HCT116 (cell line): ENCODE data around the gene MFAP2. TPM values are rescaled to one million over a fixed set of nuclear protein-coding genes. Genes with fewer than 3 reads are reported as not detected.

Experiments used
- ATAC-seq: fragments of 200-7000 bp; cut with Tn5 transposase; 2 replicates; pipeline ENCODE4 v1.9.1; 2020; ENCODE audit warnings: mild to moderate bottlenecking, moderate library complexity
- BruUV-seq: library from RNA; stranded (reverse); fragments of 400-500 nt; replicated peaks from 2 replicates; lab custom pipeline; 2021; lab: Mats Ljungman, UMichigan
- CTCF ChIA-PET: fragments of 300-600 bp; sonication (Branson Sonifier 250); formaldehyde crosslinking; loops from one replicate; lab custom pipeline; 2021; ENCODE audit warnings: antibody characterized with exemption; lab: Charles Lee
- POLR2A ChIA-PET: fragments of 300-600, 350-600 bp; sonication (Branson Sonifier 250); formaldehyde crosslinking; loops from one replicate; lab custom pipeline; 2021; ENCODE audit warnings: antibody characterized with exemption; lab: Charles Lee
- RAD21 ChIA-PET, 2 experiments: fragments of 300-600 bp; sonication (Branson Sonifier 250); formaldehyde crosslinking; loops; one replicate each; lab custom pipeline; 2023; ENCODE audit warnings: low total read pairs in 2 of 2; ENCODE audit not compliant: uncharacterized antibody in 2 of 2, unreplicated experiment in 2 of 2, low non-redundant PET in 1 of 2; lab: Charles Lee
- DNase-seq: peaks from one replicate; pipeline ENCODE4 v3.0.0-alpha.2; 2010; ENCODE audit warnings: low read depth, low spot score
- H2AFZ ChIP-seq: fragments of 200-600 bp; shearing (Covaris generic), sonication (generic); 2 replicates; pipeline ENCODE4 v1.6.1; 2017; ENCODE audit warnings: low read depth, mixed run types, mixed read lengths, antibody characterized with exemption, low read length; ENCODE audit not compliant: poor library complexity, severe bottlenecking
- H3K27ac ChIP-seq: 2 replicates; pipeline ENCODE4 v1.5.1; 2012; ENCODE audit warnings: low read depth, low read length
- H3K27me3 ChIP-seq: fragments of 200-600 bp; sonication (generic); 2 replicates; pipeline ENCODE4 v1.6.1; 2016; ENCODE audit warnings: mixed run types, low read length, mixed read lengths; ENCODE audit not compliant: insufficient read depth
- H3K36me3 ChIP-seq, 2 experiments: fragments of 200-500 bp in 1 of 2; fragments of 200-600 bp in 1 of 2; sonication (Bioruptor generic) in 1 of 2; sonication (generic) in 1 of 2; 2 replicates each; pipeline versions ENCODE4 v1.5.1 to v1.6.1; 2014 to 2016; ENCODE audit warnings: low read length in 2 of 2, inconsistent platforms in 1 of 2, mixed read lengths in 1 of 2, mixed run types in 1 of 2; ENCODE audit not compliant: insufficient read depth in 2 of 2, control insufficient read depth in 1 of 2
- H3K4me1 ChIP-seq, 2 experiments: fragments of 200-600 bp in 1 of 2; sonication (generic) in 1 of 2; 2 replicates each; pipeline versions ENCODE4 v1.5.1 to v1.6.1; 2012 to 2017; ENCODE audit warnings: low read length in 2 of 2, inconsistent platforms in 1 of 2, mild to moderate bottlenecking in 1 of 2, mixed read lengths in 1 of 2, mixed run types in 1 of 2, moderate library complexity in 1 of 2; ENCODE audit not compliant: insufficient read depth in 2 of 2, control insufficient read depth in 1 of 2
- H3K4me2 ChIP-seq: fragments of 200-600 bp; sonication (generic); 2 replicates; pipeline ENCODE4 v1.6.1; 2017; ENCODE audit warnings: mixed run types, low read length, mixed read lengths
- H3K4me3 ChIP-seq, 2 experiments: fragments of 200-600 bp in 1 of 2; sonication (generic) in 1 of 2; replicated peaks in 1 of 2; 2 replicates each; pipeline ENCODE4 v1.5.1; 2011 to 2016; ENCODE audit warnings: low read length in 2 of 2, control low read depth in 1 of 2, low read depth in 1 of 2, mild to moderate bottlenecking in 1 of 2, mixed read lengths in 1 of 2, mixed run types in 1 of 2
- H3K79me2 ChIP-seq: fragments of 200-600 bp; sonication (generic); 2 replicates; pipeline ENCODE4 v1.6.1; 2017; ENCODE audit warnings: mild to moderate bottlenecking, mixed run types, low read length, moderate library complexity, mixed read lengths; ENCODE audit not compliant: insufficient read depth
- H3K9ac ChIP-seq: fragments of 200-600 bp; sonication (generic); 2 replicates; pipeline ENCODE4 v1.6.1; 2016; ENCODE audit warnings: low read length, mixed read lengths
- H3K9me2 ChIP-seq: fragments of 200-600 bp; sonication (generic), shearing (Covaris generic); 2 replicates; pipeline ENCODE4 v1.6.1; 2017; ENCODE audit warnings: mixed run types, mild to moderate bottlenecking, moderate library complexity; ENCODE audit not compliant: insufficient read depth
- H3K9me3 ChIP-seq, 2 experiments: fragments of 200-500 bp in 1 of 2; fragments of 200-600 bp in 1 of 2; sonication (Bioruptor generic) in 1 of 2; sonication (generic) in 1 of 2; 2 replicates each; pipeline ENCODE4 v1.6.1; 2014 to 2017; ENCODE audit warnings: low read length in 2 of 2, mixed read lengths in 2 of 2, inconsistent platforms in 1 of 2, low read depth in 1 of 2, mild to moderate bottlenecking in 1 of 2, mixed run types in 1 of 2, moderate library complexity in 1 of 2; ENCODE audit not compliant: control insufficient read depth in 1 of 2, insufficient read depth in 1 of 2
- H4K20me1 ChIP-seq: fragments of 200-600 bp; sonication (generic), shearing (Covaris generic); 2 replicates; pipeline ENCODE4 v1.6.1; 2017; ENCODE audit warnings: mixed run types, mild to moderate bottlenecking, moderate library complexity; ENCODE audit not compliant: insufficient read depth
- CEBPB ChIP-seq: IDR thresholded peaks from 2 replicates; pipeline ENCODE4 v1.6.1; 2012; ENCODE audit warnings: low read depth
- EGR1 ChIP-seq: IDR thresholded peaks from 2 replicates; pipeline ENCODE4 v1.6.1; 2012; ENCODE audit warnings: low read depth
- ELF1 ChIP-seq: IDR thresholded peaks from 2 replicates; pipeline ENCODE4 v1.6.1; 2012; ENCODE audit warnings: low read depth, borderline replicate concordance
- EZH2 ChIP-seq: fragments of 200-600 bp; sonication (generic); IDR thresholded peaks from 2 replicates; pipeline ENCODE4 v1.6.1; 2017; ENCODE audit warnings: antibody characterized with exemption, mixed run types
- JUND ChIP-seq: IDR thresholded peaks from 2 replicates; pipeline ENCODE4 v1.6.1; 2012
- POLR2A ChIP-seq: IDR thresholded peaks from 2 replicates; pipeline ENCODE4 v1.7.0; 2011; ENCODE audit warnings: borderline replicate concordance; ENCODE audit not compliant: insufficient read depth, insufficient read length; ENCODE audit errors: extremely low read depth
- RAD21 ChIP-seq: IDR thresholded peaks from 2 replicates; pipeline ENCODE4 v1.6.1; 2012; ENCODE audit warnings: low read depth, mild to moderate bottlenecking
- SIN3A ChIP-seq: IDR thresholded peaks from 2 replicates; pipeline ENCODE4 v1.6.1; 2012; ENCODE audit warnings: low read depth
- SP1 ChIP-seq: IDR thresholded peaks from 2 replicates; pipeline ENCODE4 v1.6.1; 2012; ENCODE audit warnings: low read depth
- SRF ChIP-seq: IDR thresholded peaks from 2 replicates; pipeline ENCODE4 v1.6.1; 2012; ENCODE audit warnings: low read depth
- YY1 ChIP-seq: IDR thresholded peaks from 2 replicates; pipeline ENCODE4 v1.6.1; 2011; ENCODE audit warnings: low read length, low read depth, moderate library complexity, mild to moderate bottlenecking; ENCODE audit not compliant: insufficient replicate concordance; ENCODE audit errors: extremely low read depth
- ZFX ChIP-seq: fragments of 450-650 bp; IDR thresholded peaks from 2 replicates; pipeline ENCODE4 v1.6.1; 2017
- intact Hi-C: fragments of 100-400 bp; cut with micrococcal nuclease; formaldehyde crosslinking; loops from 2 replicates; pipeline ENCODE4 v1.10.0; 2022
- total RNA-seq: library from RNA; stranded (reverse); gene quantifications from one replicate; pipeline ENCODE4 v1.2.1, GENCODE V29; 2021; ENCODE audit not compliant: unreplicated experiment
- TF ChIP-seq, protein P1 (sequence below): IDR thresholded peaks from 2 replicates; pipeline ENCODE4 v1.6.1; 2011; ENCODE audit warnings: mild to moderate bottlenecking, low read length, moderate library complexity; ENCODE audit not compliant: insufficient replicate concordance; ENCODE audit errors: extremely low read depth
- TF ChIP-seq, protein P2 (sequence below): IDR thresholded peaks from 2 replicates; pipeline ENCODE4 v1.6.1; 2012

The MFAP2 gene
- total RNA-seq, 1 experiment from 2014 or later: 63.1 TPM

- ATAC-seq: no peak
- CTCF ChIA-PET: no interaction called here
- Histone ChIP-seq H3K4me1 (peaks cover 2 to 16% of the 10 kb centered on the region in 2 experiments; a peak in 1 of 4 replicates), H3K36me3 (peaks cover 0 to 3% of the 10 kb centered on the region in 2 experiments; a peak in 1 of 4 replicates), H2AFZ (no peak overlapping the region), H3K27me3 (no peaks in the 10 kb centered on the region), H3K9me2 (no peaks in the 10 kb centered on the region), H3K9me3 (no peaks in the 10 kb centered on the region), H3K79me2 (no peaks in the 10 kb centered on the region), H3K9ac (no peak overlapping the region), H3K27ac (no peak overlapping the region), H3K4me2 (no peak overlapping the region), H3K4me3 (no peak overlapping the region), H4K20me1 (no peaks in the 10 kb centered on the region)
- no TSS peak for BruUV-seq
- TF ChIP-seq ZFX (no peak), JUND (no peak), POLR2A (no peak), YY1 (no peak), EZH2 (no peak), CEBPB (no peak), SP1 (no peak), SRF (no peak), SIN3A (no peak), EGR1 (no peak), ELF1 (no peak), RAD21 (no peak)
- TF ChIP-seq, protein P1, sequence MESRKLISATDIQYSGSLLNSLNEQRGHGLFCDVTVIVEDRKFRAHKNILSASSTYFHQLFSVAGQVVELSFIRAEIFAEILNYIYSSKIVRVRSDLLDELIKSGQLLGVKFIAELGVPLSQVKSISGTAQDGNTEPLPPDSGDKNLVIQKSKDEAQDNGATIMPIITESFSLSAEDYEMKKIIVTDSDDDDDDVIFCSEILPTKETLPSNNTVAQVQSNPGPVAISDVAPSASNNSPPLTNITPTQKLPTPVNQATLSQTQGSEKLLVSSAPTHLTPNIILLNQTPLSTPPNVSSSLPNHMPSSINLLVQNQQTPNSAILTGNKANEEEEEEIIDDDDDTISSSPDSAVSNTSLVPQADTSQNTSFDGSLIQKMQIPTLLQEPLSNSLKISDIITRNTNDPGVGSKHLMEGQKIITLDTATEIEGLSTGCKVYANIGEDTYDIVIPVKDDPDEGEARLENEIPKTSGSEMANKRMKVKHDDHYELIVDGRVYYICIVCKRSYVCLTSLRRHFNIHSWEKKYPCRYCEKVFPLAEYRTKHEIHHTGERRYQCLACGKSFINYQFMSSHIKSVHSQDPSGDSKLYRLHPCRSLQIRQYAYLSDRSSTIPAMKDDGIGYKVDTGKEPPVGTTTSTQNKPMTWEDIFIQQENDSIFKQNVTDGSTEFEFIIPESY: no peak
- TF ChIP-seq, protein P2, sequence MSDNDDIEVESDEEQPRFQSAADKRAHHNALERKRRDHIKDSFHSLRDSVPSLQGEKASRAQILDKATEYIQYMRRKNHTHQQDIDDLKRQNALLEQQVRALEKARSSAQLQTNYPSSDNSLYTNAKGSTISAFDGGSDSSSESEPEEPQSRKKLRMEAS: no peak
- POLR2A ChIA-PET: no interaction called here
- RAD21 ChIA-PET: no interaction called here
- no peak for DNase-seq
- intact Hi-C loops: no loop called here
Measured at GRCh38 chr1:16988210-16988609, 7.8 kb upstream of the MFAP2 start.
